HEK293T (cell line): Measurements from ENCODE around the gene TFR2.

Experiments
- CTCF ChIA-PET: fragments of 350-600 bp; formaldehyde crosslinking; extraction: SDS; loops from one replicate; lab custom pipeline; 2021; ENCODE audit warnings: antibody characterized with exemption, inconsistent platforms; lab: Yijun Ruan, JAX
- POLR2A ChIA-PET: fragments of 350-600 bp; formaldehyde crosslinking; extraction: SDS; loops from one replicate; lab custom pipeline; 2020; ENCODE audit warnings: antibody characterized with exemption, inconsistent platforms; lab: Yijun Ruan, JAX
- DNase-seq: peaks from one replicate; pipeline ENCODE4 v3.0.0; 2012; ENCODE audit warnings: mixed read lengths; ENCODE audit errors: extremely low spot score
- ARNT ChIP-seq: fragments of 450-650 bp; IDR thresholded peaks from 2 replicates; pipeline ENCODE4 v1.6.1; 2017; ENCODE audit warnings: mild to moderate bottlenecking
- BHLHE40 ChIP-seq: fragments of 450-650 bp; IDR thresholded peaks from 2 replicates; pipeline ENCODE4 v1.6.1; 2016; ENCODE audit warnings: mild to moderate bottlenecking, moderate library complexity, borderline replicate concordance
- CTBP1 ChIP-seq: fragments of 450-650 bp; IDR thresholded peaks from 2 replicates; pipeline ENCODE4 v1.6.1; 2016; ENCODE audit warnings: borderline replicate concordance
- ELF4 ChIP-seq: fragments of 450-650 bp; IDR thresholded peaks from 2 replicates; pipeline ENCODE4 v1.6.1; 2017; ENCODE audit warnings: antibody characterized with exemption
- FOXA1 ChIP-seq: fragments of 450-650 bp; IDR thresholded peaks from 2 replicates; pipeline ENCODE4 v1.6.1; 2016; ENCODE audit warnings: mild to moderate bottlenecking
- FOXK2 ChIP-seq: fragments of 450-650 bp; IDR thresholded peaks from 2 replicates; pipeline ENCODE4 v1.6.1; 2016; ENCODE audit warnings: mild to moderate bottlenecking
- FOXM1 ChIP-seq: fragments of 450-650 bp; IDR thresholded peaks from 2 replicates; pipeline ENCODE4 v1.6.1; 2017; ENCODE audit warnings: mild to moderate bottlenecking, borderline replicate concordance
- HDGF ChIP-seq: fragments of 450-650 bp; IDR thresholded peaks from 2 replicates; pipeline ENCODE4 v1.6.1; 2017; ENCODE audit warnings: antibody characterized with exemption, borderline replicate concordance
- L3MBTL2 ChIP-seq: fragments of 450-650 bp; conservative IDR thresholded peaks from 2 replicates; pipeline ENCODE4 v1.6.1; 2016; ENCODE audit warnings: mild to moderate bottlenecking
- LEF1 ChIP-seq: fragments of 450-650 bp; IDR thresholded peaks from 2 replicates; pipeline ENCODE4 v1.6.1; 2017; ENCODE audit warnings: mild to moderate bottlenecking, borderline replicate concordance
- NFRKB ChIP-seq: fragments of 450-650 bp; IDR thresholded peaks from 2 replicates; pipeline ENCODE4 v1.6.1; 2016; ENCODE audit warnings: mild to moderate bottlenecking, moderate library complexity
- SP1 ChIP-seq: fragments of 450-650 bp; IDR thresholded peaks from 2 replicates; pipeline ENCODE4 v1.6.1; 2017
- SUZ12 ChIP-seq: fragments of 450-650 bp; IDR thresholded peaks from 2 replicates; pipeline ENCODE4 v1.6.1; 2016; ENCODE audit warnings: mild to moderate bottlenecking
- TARDBP ChIP-seq: fragments of 450-650 bp; IDR thresholded peaks from 2 replicates; pipeline ENCODE4 v1.6.1; 2016
- ZNF384 ChIP-seq: fragments of 450-650 bp; IDR thresholded peaks from 2 replicates; pipeline ENCODE4 v1.6.1; 2016
- TF ChIP-seq, protein P1 (sequence below): fragments of 450-650 bp; IDR thresholded peaks from 2 replicates; pipeline ENCODE4 v1.6.1; 2016

TFR2 gene

DNA sequence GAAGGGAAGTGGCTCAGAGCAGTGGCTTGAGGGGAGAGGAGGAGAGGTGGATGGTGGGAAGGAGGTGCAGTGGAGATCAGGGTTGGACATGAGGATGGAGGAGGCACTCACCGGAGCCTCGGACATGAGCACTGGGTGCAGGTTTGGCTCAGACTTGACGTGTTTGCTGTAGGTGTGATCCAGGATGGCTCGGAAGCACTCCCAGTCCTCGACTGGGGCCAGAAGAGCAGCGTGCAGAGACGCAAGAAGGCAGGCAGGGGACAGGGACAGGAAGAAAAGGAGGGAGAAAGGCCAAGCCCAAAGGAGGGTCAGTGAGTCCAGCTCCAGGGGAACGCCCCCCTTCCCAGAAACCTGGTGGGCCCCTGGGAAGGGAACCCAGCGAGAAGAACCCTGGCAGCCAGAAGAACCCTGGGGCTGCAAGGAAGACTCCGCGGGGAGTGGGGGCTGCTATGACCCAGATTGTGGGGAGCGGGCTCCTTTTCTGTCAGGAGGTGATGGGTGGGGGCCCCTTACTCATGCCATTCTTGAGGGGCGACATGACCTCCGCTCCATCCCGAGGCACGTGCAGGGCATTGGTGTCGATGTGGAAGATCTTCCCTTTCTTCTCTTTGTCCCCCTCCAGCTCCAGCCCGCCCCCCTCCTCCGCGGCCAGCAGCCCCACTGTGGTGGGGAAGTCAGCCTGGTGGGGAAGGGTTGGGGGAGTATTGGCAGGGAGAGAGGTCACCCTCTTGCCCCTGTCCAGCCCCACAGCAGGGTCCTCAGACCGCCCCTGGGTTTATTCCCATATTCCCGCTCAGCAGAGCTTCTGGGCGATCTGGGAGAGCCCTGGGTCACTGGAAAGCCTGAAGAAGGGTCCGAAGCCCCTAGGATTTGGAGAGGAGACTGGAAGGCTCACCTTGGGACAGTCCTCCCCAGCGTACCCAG, 13.8 kb upstream of the TFR2 start:
- no peak for DNase-seq
- ChIA-PET CTCF (interaction anchor here (0.6 to 1.0 kb wide), 2 partner anchors 16 to 26 kb away, joined by 3 to 5 read pairs; no protein-coding TSS in a partner anchor), POLR2A (interaction anchor here (0.6 to 1.3 kb wide), 2 partner anchors 50 to 53 kb away, joined by 3 read pairs; partner anchors contain the start of gene POP7)
- TF ChIP-seq BHLHE40: no peak
- no peak for TF ChIP-seq CTBP1
- TF ChIP-seq ELF4: no peak
- TF ChIP-seq SP1: no peak
- TF ChIP-seq SUZ12: no peak
- TF ChIP-seq TARDBP: no peak
- TF ChIP-seq NFRKB: no peak
- TF ChIP-seq LEF1: no peak
- no peak for TF ChIP-seq ARNT
- TF ChIP-seq L3MBTL2: no peak
- TF ChIP-seq ZNF384: no peak
- no peak for TF ChIP-seq FOXK2

DNA sequence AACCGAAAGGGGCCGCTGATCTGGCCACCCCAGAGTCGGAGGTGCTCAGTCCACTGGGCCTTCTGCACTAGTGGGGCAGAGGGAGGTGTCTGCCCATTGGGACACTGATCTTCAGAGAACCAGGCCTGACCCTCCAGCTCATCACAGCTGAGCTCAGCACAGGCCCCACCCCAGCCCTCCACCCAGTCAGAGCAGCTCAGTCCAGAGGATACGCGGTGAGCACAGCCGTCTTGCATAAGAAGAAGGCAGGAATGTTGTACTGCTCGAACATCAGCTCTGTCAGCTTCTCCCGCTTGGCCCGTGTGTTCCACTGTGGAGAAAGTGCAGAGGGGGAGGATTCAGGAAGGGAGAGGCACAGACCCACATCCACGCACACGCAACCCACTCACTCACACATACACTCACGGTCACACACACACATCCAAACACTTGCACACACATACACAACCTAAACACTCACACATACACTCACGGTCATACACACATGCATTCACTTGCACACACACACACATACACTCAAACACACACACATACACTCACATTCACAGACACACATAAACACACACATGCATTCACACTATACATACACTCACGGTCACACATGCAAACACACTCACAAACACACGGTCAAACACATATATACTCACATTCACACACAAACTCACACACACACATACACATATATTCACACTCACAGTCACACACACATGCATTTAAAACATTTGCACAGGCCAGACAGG, 8.6 kb upstream of the TFR2 start:
- ChIA-PET POLR2A (interaction anchor here (0.6 kb wide), 1 partner anchor 55 kb away, joined by 3 read pairs; no protein-coding TSS in a partner anchor), CTCF (no interaction called here)
- DNase-seq: no peak
- TF ChIP-seq TARDBP (no peak), L3MBTL2 (no peak), BHLHE40 (no peak), FOXK2 (no peak), HDGF (no peak), FOXM1 (no peak), ARNT (no peak), SP1 (no peak), ELF4 (no peak), LEF1 (no peak), SUZ12 (no peak), FOXA1 (no peak), CTBP1 (no peak), NFRKB (no peak), ZNF384 (no peak)
- TF ChIP-seq, protein P1, sequence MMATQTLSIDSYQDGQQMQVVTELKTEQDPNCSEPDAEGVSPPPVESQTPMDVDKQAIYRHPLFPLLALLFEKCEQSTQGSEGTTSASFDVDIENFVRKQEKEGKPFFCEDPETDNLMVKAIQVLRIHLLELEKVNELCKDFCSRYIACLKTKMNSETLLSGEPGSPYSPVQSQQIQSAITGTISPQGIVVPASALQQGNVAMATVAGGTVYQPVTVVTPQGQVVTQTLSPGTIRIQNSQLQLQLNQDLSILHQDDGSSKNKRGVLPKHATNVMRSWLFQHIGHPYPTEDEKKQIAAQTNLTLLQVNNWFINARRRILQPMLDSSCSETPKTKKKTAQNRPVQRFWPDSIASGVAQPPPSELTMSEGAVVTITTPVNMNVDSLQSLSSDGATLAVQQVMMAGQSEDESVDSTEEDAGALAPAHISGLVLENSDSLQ: no peak

DNA sequence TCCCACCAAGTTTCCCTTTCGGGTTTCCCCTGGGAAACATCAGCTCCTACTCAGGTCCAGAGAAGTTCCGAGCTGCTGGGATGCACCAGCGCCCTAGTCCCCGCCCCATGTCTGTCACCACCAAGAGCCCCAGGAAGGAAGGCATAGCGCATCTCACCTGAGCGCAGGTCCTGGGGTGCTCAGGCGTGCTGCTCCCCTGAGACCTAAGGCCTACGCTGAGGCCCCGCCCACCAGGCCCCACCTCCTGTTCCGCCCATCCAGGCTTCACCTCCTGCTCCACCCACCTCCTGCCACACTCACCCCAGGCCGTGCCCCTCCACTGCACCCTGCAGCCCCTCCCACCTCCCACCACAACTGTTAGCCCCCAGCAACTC, 1.2 kb upstream of the TFR2 start:
- no peak for TF ChIP-seq CTBP1
- no peak for TF ChIP-seq ARNT
- ChIA-PET POLR2A (no interaction called here), CTCF (interaction anchor here (0.5 to 1.3 kb wide), 2 partner anchors 14 to 162 kb away, joined by 3 to 4 read pairs; no protein-coding TSS in a partner anchor)
- no peak for DNase-seq

DNA sequence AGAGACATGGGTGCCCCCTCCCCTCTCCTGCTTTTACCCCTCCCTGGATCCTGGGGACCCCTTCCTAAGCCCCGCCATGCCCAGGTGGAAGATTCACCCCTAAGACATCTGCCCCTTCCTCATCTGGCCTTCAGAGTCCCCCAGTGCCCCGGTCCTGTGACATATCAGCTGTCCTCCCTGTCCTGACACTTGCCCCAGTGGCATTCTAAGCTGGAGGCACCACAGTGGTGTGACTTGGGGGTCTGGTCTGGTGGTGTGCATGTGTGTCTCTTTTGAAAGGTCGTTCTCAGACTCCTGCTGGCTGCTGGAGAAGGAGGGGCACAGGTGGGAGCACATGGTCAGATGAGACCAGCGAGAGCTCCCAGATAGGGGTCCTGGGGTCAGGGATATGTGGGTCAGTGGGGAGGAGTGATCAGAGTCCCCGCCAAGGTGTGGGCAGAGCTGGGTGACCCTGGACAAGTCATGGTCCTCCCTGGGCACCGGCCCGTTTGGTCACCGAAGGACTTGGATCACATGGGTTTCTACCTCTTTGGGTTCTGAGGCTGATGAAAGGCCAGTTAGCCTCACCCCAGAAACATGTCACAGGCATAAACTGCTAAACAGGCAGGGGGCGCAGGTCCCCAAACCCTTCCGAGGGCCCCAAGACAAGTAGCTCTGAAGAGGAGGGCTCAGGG, 645 bp upstream of the TFR2 start:
- TF ChIP-seq ZNF384: no peak
- no peak for TF ChIP-seq FOXK2
- no peak for TF ChIP-seq BHLHE40
- no peak for DNase-seq
- POLR2A ChIA-PET: no interaction called here
- CTCF ChIA-PET: interaction anchor here (0.5 to 1.3 kb wide), 2 partner anchors 13 to 162 kb away, joined by 3 to 4 read pairs; no protein-coding TSS in a partner anchor

DNA sequence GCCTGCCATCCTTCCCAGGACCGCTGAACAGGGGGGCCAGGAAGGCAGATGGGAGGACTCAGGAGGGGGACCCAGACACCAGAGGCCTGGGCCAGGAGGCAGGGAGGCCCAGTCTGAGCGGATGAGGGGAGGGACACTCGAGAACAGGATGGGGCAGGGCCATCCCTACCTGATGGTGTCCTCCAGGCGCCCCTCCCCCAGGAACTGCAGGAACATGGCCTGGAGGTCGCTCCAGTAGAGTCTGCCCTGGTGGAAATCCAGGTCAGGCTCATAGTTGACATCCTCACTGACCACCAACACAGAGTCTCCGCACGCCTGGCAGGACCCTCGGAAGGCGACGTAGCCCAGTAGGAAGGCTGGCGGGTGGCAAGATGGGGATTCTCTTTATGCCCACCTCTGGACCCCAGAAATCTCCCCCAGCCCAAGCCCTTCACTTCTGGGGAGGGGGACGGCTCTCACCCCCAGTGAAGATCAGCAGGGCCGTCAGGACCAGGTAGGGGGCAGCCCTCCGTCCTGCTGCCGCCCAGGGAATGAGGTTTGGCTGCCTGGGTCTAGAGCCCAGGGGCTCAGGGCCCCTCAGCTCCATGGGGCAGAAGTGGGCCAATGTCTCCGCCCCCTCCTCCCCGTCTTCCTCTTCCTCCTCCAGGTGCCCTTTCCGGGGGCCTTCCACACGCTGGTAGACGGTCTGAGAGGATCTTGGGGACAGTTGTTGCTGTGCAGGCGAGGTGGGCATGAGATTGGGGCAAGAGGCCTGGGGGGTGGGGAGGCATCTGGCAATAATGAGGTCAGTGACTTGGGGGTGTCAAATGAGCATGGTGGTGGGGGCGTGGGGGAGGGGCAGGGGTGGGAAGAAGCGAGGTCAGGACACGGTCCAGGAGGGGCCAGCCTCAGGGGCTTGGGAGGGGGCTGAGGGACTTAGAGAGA, 573 bp downstream of the TFR2 start:
- ChIA-PET POLR2A (no interaction called here), CTCF (no interaction called here)
- DNase-seq: no peak
- TF ChIP-seq ZNF384 (no peak), BHLHE40 (no peak), CTBP1 (no peak), ELF4 (no peak), SUZ12 (no peak), NFRKB (no peak), FOXA1 (no peak), ARNT (no peak), SP1 (no peak), FOXM1 (no peak), L3MBTL2 (no peak), HDGF (no peak), LEF1 (no peak), TARDBP (no peak), FOXK2 (no peak)
- TF ChIP-seq, protein P1: no peak
